Measurements from ENCODE around the gene DEFB110. TPM values are rescaled to one million over a fixed set of nuclear protein-coding genes. Genes with fewer than 3 reads are reported as not detected.

The DEFB110 gene
- total RNA-seq, 1 experiment from 2014 or later, result not detected

DNA sequence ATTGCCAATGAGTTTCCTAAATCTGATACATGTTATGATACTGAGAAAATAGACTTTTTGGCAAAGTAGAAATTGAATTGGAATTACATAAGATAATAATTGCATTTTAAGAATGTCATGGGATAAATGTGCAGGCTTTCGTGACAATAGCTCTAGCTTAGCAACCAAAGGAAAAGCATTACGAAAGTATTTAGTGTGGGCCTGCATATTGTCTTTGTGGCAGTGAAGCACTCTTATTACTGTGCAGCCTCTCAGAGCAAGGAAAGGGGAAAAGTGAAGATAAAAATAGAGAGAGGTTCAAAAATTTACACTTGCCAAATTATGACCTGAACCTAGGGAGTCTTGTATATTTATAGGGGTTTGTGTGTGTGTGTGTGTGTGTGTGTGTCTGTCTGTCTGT is 39.7 kb downstream of the DEFB110 start:
- no peaks in the 10 kb centered on the region for H3K36me3 ChIP-seq (replicated peaks; ENCODE audit: control insufficient read depth, insufficient read depth, low read length)
- no peak for DNase-seq
- H3K4me3 ChIP-seq (ENCODE audit: insufficient read depth, low read depth, low read length), result no peak overlapping the region
- no peaks in the 10 kb centered on the region for H3K27me3 ChIP-seq (ENCODE audit: control insufficient read depth, insufficient read depth, low read length)

- Histone ChIP-seq H3K4me3 (ENCODE audit: insufficient read depth, low read depth, low read length) (no peak overlapping the region), H3K27me3 (ENCODE audit: control insufficient read depth, insufficient read depth, low read length) (no peaks in the 10 kb centered on the region), H3K36me3 (replicated peaks; ENCODE audit: control insufficient read depth, insufficient read depth, low read length) (no peaks in the 10 kb centered on the region)
- no peak for DNase-seq
These were observed 40.9 kb downstream of the DEFB110 start for GRCh38 chr6:49980898-49981297.

DNA sequence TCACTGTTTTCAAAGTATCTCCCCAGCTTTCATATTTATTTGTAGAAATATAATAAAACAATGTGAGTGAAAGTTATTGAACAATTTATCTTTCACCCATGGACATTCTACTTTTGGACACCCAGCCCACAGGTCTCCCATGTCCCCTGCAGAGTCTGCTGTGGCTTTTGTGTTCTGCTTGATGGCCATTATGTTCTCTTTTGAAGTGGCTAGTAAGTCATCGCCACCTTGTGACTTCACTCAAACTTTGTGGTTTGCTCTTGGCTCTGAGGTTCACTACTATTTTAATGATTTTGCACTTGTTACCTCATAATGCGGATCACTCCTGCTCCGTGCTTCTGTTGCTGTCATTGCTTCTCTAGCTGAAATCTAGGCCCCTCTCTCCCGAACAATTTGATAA is 42.2 kb downstream of the DEFB110 start:
- H3K36me3 ChIP-seq (replicated peaks; ENCODE audit: control insufficient read depth, insufficient read depth, low read length), result no peaks in the 10 kb centered on the region
- H3K27me3 ChIP-seq (ENCODE audit: control insufficient read depth, insufficient read depth, low read length), result no peaks in the 10 kb centered on the region
- DNase-seq, result no peak
- no peak overlapping the region for H3K4me3 ChIP-seq (ENCODE audit: insufficient read depth, low read depth, low read length)

DNA sequence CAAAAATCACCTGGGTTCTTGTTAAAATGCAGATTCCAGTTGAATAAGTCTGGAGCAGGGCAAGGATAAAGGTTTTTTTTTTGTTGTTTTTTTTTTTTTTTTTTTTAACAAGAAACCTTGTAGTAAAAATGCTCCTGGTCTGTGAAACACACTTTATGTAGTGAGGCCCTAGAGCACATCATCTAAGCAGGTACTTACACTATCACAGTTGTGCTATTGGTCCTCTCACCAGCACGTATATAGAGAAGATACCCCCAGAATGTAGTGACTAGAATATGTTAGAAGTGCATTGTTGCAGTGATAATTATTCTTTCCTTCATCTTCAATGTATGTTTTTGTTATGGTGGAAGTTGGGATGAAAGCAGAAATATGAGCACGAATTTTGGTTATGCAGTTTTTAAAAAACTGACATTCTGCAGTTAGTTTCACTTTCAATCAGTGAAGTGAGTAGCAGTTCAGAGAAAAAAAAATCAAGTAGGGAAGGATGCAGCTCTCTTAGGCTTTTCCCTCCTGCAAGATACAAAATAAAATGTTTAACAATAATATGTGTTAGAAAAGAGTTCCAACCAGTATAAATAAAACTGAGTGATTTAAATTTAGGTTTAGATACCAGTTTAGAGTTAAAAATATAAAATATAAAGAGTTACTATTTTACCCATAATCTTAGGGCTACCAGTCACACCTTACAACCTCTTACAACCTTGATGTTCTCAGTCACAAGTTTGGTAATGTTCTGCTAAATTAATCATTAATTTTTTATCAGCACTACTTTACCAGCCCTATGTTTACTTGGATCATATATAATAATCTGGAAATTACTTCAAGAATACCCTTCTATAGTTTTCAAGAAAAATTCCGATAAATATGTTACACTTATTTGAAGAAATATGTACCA is 43.2 kb downstream of the DEFB110 start:
- no peaks in the 10 kb centered on the region for H3K27me3 ChIP-seq (ENCODE audit: control insufficient read depth, insufficient read depth, low read length)
- H3K4me3 ChIP-seq (ENCODE audit: insufficient read depth, low read depth, low read length), result no peak overlapping the region
- H3K36me3 ChIP-seq (replicated peaks; ENCODE audit: control insufficient read depth, insufficient read depth, low read length), result no peaks in the 10 kb centered on the region
- no peak for DNase-seq

DNA sequence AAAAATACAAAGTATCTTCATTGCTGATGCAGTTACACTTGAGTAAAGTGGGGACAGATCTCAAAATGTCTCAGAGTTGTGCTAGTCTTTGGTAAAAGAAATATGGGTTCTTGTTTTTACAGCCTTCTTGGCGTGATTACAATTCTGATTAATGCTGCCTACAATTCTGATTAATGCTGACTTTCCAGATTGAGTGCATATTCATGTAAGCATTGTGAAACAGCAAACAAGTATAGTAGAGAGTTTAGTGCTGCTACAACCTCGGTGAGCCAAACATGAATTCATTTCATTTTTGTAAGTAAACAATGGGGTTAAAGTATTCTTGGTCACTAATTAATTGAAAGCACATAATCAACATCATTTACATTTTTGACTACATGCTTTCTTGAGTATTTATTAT is 52.2 kb downstream of the DEFB110 start, which contains the start of gene DEFB113:
TSS of gene DEFB113 (minus strand) at position 21 of the 400 bp plus-strand sequence. CDS start at position 21, 0 bp downstream.
- Histone ChIP-seq H3K27me3 (ENCODE audit: control insufficient read depth, insufficient read depth, low read length) (no peaks in the 10 kb centered on the region), H3K36me3 (replicated peaks; ENCODE audit: control insufficient read depth, insufficient read depth, low read length) (no peaks in the 10 kb centered on the region), H3K4me3 (ENCODE audit: insufficient read depth, low read depth, low read length) (no peak within 1 kb of the TSS)
- no peak for DNase-seq

Other genes with a start within 250 kb of the DEFB110 start
- gene PGK2, start 234.7 kb downstream of the DEFB110 start, total RNA-seq (2014; rRNA removed; shearing (Covaris generic)), result not detected in 2 replicates
- not detected in 2 replicates for gene CRISP1, start 155.5 kb downstream of the DEFB110 start, total RNA-seq (2014; rRNA removed; shearing (Covaris generic))
- not detected in 2 replicates for gene DEFB114, start 57.8 kb downstream of the DEFB110 start, total RNA-seq (2014; rRNA removed; shearing (Covaris generic))
- not detected in 2 replicates for gene DEFB113, start 52.4 kb downstream of the DEFB110 start, total RNA-seq (2014; rRNA removed; shearing (Covaris generic))
- not detected in 2 replicates for gene DEFB112, start 27.9 kb upstream of the DEFB110 start, total RNA-seq (2014; rRNA removed; shearing (Covaris generic))